LHCN-M2 (cell line): ENCODE measurements around the gene CDHR5. TPM values are rescaled to one million over a fixed set of nuclear protein-coding genes. Genes with fewer than 3 reads are reported as not detected.
"Not testable (repeated sequence)": the region's sequence is repeated elsewhere in the genome, so short reads cannot be mapped to it uniquely, and the experiment has no call there.

ENCODE experiments used
- DNase-seq: peaks from one replicate; pipeline ENCODE4 v3.0.0-alpha.2; 2012; ENCODE audit warnings: low read depth
- polyA plus RNA-seq: library from polyadenylated mRNA; unstranded; fragments of >200 nt; gene quantifications from one replicate; pipeline ENCODE4 v1.2.1, GENCODE V29; 2012; ENCODE audit warnings: missing spikeins
- total RNA-seq: library from RNA; depleted of rRNA; stranded (reverse); fragments of >200 nt; gene quantifications from 2 replicates; pipeline ENCODE4 v1.2.3, GENCODE V29; 2014; rRNA removed

CDHR5 gene, protein sequence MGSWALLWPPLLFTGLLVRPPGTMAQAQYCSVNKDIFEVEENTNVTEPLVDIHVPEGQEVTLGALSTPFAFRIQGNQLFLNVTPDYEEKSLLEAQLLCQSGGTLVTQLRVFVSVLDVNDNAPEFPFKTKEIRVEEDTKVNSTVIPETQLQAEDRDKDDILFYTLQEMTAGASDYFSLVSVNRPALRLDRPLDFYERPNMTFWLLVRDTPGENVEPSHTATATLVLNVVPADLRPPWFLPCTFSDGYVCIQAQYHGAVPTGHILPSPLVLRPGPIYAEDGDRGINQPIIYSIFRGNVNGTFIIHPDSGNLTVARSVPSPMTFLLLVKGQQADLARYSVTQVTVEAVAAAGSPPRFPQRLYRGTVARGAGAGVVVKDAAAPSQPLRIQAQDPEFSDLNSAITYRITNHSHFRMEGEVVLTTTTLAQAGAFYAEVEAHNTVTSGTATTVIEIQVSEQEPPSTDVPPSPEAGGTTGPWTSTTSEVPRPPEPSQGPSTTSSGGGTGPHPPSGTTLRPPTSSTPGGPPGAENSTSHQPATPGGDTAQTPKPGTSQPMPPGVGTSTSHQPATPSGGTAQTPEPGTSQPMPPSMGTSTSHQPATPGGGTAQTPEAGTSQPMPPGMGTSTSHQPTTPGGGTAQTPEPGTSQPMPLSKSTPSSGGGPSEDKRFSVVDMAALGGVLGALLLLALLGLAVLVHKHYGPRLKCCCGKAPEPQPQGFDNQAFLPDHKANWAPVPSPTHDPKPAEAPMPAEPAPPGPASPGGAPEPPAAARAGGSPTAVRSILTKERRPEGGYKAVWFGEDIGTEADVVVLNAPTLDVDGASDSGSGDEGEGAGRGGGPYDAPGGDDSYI
- not detected in 2 replicates for total RNA-seq
- polyA plus RNA-seq = 0.02 TPM

DNA sequence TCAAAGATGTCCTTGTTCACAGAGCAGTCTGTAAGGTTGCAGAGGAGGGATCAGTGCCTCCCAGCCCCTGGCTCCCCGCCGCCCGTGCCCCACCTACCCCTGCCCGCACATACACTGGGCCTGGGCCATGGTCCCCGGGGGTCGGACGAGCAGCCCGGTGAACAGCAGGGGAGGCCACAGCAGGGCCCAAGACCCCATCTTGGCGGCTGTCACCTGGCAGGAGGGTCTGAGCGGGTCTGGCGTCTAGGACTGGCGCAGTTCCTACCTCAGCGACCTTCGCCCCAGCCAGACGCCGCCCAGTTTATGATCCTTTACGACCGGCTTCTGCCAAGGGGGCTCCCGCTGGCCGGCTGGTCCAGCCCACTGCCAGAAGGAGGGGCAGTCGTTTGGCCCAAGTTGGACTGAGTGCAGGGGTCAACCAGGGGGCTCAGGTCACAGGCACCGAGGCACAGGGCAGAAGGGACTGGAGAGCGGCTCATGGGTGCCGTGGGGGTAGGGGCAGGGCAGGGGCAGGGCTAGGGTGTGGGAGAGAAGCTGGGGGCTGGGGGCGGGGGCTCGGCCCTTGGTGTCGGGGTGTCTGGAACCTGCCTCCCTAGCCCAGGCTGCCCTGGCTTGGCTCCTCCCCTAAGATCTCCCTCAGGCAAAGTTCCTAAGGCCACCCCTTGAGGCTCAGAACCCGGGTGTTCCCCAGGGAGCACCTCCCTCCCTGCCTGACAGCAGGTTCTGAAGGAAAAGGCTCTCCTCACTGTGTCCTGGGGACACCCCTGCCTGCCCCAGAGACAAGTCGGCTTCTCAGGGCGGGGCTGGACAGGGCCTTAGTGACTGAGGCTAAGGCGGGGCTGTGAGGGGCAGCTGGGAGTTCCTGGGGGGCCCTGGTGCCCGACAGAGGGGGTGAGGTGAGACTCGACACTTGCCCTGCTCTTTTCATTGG, at the start of gene CDHR5:
Gene CDHR5 (minus strand): TSS at position 251 of the 931 bp plus-strand sequence. CDS start 53 bp downstream, at position 198.
- no peak for DNase-seq

DNA sequence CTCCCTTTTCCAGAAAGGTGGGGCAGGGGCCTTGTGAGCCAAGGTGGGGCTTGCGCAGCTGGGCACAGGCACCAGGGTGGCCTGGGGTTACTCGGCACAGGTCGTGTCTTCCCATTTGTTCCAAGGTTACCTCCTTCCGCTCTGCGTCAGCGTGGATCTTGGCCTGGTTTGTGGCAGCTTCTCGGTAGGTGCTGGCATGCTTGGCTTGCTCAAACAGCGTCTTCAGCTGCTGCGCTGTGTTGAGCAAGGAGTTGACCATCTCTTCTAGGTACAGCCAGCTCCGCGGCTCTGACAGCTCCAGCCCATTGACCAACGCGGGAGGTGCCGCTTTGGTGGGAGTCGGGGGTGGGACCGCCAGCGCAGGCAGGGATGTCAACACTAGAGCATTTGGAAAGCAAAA, 49.7 kb upstream of the CDHR5 start:
- DNase-seq = no peak

- DNase-seq = no peak
Measured at GRCh38 chr11:673866-674265, 49.1 kb upstream of the CDHR5 start.

DNA sequence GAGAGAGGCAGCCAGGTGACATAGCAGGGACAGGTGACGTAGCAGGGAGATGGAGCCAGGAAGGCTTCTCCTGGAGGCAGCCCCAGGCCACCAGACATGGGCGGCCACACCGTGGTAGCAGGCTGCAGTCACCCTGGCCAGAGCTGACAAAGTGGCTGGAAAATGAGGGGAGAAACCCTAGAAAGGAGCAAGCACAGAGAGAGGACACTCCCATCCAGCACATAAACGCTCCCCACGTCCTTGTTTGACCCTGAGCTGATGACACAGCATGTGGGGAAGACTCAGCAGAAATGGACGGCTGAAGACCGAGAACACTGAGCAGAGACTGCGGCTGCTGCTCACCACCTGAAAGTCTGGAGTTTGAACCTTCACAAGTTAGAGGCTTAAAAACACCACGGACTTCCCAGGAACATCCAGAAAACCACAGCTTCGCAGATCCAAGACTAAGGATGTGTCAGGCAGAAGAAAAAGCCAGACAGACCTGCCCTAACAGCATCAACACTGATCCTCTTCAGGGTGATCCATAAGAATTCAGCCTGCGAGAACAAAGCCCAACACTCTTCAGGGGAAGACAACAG, 41.0 kb upstream of the CDHR5 start:
- DNase-seq = peak; percentile 78

DNA sequence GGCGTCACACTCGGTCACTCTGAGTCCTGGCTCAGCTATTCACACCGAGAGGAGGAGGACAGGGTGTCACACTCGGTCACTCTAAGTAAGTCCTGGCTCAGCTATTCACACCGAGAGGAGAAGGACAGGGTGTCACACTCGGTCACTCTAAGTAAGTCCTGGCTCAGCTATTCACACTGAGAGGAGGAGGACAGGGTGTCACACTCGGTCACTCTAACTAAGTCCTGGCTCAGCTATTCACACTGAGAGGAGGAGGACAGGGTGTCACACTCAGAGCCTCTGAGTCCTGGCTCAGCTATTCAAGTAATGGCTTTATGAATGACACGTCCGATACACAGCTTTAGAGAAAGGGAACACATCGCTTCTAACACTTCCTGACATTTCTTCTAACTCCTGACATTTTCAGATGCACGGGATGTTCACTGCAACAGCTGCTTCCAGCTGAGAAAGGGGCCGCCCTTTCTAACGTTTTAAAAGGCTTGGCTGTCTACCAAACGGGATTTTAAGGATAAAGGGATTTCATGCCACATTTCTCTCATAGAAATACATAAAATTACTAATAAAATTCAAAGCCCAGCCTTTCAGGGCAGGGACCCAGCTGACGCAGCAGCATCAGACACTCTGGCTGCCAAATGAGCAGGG, 40.4 kb upstream of the CDHR5 start:
- DNase-seq = peak; percentile 83

DNA sequence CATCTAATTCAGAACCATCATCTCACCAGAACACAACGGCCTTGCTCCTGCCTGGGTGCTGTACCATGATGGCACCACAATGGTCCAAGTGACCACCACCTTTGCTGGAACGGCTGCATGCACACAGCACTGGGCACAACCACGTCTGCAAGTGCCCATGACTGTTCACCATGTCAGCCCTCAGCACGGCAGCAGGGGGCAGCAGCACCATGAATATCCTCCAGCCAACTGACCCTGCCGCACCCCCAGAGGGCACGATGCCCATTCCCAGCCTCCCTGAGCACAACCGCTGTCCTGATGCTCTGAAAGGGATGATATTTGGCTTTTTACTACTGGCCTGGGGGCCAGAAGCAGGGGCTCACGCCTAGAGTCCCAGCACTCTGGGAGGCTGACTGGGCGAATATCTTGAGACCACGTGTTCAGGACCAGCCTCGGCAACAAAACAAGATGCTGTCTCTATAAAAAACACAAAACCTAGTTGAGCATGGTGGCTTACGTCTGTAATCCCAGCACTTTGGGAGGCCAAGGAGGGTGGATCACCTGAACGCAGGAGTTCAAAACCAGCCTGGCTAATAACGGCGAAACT, 38.0 kb upstream of the CDHR5 start:
- DNase-seq = peak; percentile 51

DNA sequence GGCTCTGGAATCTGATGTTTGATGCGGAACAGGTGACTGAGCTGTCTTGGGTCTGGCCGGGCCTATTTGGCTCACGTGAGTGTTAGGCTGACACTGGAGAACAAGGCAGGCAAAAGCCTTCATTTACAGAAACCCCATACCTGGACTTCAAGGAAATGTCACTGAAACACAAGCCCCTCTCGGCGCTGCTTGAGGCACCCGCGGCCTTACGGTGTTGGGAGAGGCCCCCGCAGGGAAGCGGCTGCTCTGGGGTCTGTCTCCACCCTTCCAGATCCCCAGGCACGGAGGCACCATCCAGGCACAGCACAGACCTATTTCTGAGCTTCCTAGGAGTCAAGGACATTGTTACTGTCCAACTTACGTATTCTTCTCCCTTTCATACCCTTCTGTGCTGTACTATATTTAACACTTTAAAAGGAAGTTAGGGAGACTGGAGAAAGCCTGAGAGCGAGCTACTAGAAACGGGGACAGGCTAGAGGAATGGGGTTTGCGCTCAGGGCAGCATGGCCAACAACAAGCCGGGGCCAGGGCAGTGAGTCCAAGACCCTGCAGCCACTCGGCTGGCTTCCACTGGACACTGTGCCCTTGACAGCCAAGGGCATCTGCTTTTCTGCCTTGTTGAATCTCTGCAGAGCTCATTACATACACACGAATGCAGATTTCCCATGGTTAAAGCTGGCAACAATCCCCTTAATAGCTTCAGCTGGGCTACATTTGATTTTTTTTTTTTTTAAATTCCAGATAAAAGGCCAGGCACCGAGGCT, 36.1 kb upstream of the CDHR5 start:
- no peak for DNase-seq

GRCh38 chr11:660281-660680, 35.5 kb upstream of the CDHR5 start:
- no peak for DNase-seq

- no peak for DNase-seq
Measured at GRCh38 chr11:659532-660085, 34.9 kb upstream of the CDHR5 start.

- no peak for DNase-seq
Measured at GRCh38 chr11:657691-658126, 33.0 kb upstream of the CDHR5 start.

- DNase-seq = no peak
Measured at GRCh38 chr11:656866-657265, 32.1 kb upstream of the CDHR5 start.

DNA sequence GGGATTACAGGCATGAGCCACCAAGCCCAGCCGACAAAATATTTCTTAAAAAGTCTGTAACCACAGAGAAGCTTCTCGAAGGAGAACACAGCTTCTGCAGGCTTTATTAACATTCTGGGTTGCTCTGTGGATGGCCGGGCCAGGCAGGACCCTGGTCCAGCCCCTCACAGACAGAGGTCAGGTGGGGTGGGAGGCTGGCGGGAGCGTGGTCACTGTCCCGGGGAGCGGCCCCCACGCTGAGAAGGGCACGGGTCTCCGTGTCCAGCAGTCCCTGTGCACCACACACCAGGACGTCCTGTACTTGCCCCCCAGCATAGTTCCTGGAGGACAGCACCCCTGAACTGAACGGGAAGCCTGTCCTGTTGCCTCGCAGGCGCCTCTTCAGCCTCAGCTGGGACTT, 31.7 kb upstream of the CDHR5 start:
- DNase-seq = no peak

DNA sequence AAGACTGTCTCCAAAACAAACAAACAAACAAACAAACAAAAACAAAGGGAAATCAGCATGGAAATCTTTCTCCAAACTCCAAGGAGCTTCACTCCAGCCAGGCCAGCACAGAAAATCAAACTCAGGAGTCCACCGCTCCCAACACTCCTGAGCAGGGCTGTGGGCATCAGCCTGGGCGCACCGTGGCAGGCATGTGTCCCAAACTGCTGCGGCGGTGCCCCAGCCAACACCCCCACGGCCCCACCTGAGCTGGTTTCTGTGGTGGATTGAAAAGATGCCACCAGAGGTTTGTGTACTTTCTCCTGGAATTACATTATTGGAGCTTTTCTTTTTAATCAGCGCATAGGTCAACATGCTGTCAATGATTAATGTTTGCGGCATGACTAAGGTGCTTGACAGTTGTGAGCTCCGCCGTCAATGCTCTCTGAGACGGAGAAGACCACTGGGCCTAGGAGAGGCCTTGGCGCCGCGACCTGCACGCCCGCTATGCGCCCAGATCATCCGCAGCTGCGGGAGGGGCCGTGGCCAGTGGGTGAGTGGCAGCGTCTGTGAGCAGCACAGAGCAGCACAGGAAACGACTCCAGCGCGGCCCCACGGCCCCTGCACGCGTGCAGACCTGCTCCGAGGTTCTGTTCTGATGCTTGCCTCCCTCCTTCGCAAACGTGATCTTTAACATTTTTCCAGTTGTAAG, 30.4 kb upstream of the CDHR5 start:
- no peak for DNase-seq

GRCh38 chr11:654444-654843, 29.7 kb upstream of the CDHR5 start:
- not testable (repeated sequence) for DNase-seq

- no peak for DNase-seq
Measured at GRCh38 chr11:653837-654236, 29.1 kb upstream of the CDHR5 start.

DNA sequence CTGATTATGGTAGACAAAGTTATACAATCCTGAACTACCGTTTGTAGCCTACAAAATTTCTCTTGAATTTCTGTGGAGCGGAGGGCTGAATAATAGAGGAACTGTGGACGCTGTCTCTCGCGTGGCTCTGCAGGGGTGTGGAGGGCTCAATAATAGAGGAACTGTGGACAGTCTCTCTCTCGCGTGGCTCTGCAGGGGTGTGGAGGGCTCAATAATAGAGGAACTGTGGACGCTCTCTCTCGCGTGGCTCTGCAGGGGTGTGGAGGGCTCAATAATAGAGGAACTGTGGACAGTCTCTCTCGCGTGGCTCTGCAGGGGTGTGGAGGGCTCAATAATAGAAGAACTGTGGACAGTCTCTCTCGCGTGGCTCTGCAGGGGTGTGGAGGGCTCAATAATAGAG, 28.4 kb upstream of the CDHR5 start:
- DNase-seq = not testable (repeated sequence)

- peak; percentile 29 for DNase-seq
Measured at GRCh38 chr11:650482-650881, 25.7 kb upstream of the CDHR5 start.

- not testable (repeated sequence) for DNase-seq
Measured at GRCh38 chr11:647672-648158, 23.0 kb upstream of the CDHR5 start.
